NCI-H82 (cell line): Measurements from ENCODE around the gene GMNC.

Experiments used
- DNase-seq: peaks from one replicate; lab custom pipeline; 2025; lab: John Stamatoyannopoulos, UW

The GMNC gene

GRCh38 chr3:190848870-190849269 lies 13.6 kb downstream of the GMNC start:
- DNase-seq = no peak

DNA sequence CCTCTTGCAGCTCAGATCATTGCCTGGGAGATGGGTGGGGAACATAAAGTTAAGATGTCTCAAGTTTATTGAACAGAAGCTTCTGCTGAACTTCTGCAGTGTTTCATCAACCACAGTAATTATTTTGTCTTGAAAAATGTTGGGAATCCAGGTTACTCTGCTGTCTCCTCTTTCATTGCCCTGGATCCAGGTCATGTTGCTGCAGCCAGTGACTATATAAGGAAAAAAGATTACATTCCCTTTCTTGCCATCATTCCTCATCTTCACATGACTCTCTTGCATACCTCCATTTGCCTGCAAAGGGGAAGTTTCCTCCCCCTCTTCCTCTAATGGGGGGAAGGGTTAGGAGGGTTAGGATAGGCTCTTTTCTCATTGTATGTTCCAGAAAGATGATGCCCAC lies 15.1 kb downstream of the GMNC start:
- no peak for DNase-seq

DNA sequence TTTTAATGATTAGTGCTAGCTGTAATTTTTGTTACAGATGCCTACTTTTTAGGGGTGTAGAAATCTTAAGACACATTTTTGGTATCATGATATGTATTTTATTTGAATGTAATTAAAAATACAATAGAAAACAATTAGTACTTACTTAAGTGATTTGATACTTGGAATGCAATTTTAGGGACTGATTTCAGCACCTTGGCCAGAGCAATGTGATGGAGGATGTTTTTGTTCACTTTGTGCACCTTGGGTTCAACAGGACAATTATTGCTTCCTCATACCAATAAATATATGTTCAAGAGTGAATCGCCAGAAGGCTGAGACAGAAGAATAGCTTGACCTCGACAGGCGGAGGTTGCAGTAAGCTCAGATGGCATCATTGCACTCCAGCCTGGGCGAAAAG lies 22.3 kb downstream of the GMNC start:
- DNase-seq = no peak

- DNase-seq = no peak
Observed at GRCh38 chr3:190831225-190831624, 31.3 kb downstream of the GMNC start.

DNA sequence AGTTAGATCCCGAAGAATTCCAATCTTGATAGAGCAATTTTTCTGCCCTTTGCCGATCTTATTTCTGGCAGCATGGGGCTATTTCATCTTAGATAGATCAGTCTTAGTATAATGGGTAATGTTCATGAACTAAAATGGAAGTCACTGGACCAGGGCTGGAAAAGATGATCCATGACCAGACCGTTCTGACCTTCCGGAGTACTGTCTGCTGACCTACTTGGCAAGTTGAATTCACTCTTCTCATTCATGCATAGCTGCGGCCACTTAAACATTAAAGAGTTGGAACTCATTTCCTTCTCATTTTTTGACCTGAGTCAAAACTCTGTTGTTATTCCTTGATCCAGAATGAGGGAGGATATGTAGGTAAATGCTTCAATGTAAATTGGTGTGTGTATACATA lies 32.5 kb downstream of the GMNC start:
- DNase-seq = no peak

DNA sequence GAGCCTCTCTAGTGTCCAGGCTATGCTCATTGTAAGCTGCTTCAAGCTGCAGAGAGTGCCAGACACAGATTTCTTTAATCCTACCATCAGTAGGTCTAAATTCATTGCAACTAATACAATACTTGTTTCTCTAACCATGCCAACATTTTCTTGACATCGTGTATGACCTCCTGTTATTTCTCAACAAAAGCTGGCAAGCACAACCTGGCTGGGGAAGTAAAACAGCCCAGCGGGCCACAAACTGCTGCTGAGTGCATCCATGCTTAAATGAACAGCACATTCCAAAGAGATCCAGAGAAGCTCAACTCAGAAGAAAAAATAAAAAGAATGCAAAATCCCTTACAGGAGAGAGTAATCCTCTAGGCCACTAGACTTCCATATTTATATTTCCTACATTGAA lies 36.5 kb downstream of the GMNC start:
- no peak for DNase-seq

GRCh38 chr3:190825386-190826016 lies 37.0 kb downstream of the GMNC start:
- no peak for DNase-seq

DNA sequence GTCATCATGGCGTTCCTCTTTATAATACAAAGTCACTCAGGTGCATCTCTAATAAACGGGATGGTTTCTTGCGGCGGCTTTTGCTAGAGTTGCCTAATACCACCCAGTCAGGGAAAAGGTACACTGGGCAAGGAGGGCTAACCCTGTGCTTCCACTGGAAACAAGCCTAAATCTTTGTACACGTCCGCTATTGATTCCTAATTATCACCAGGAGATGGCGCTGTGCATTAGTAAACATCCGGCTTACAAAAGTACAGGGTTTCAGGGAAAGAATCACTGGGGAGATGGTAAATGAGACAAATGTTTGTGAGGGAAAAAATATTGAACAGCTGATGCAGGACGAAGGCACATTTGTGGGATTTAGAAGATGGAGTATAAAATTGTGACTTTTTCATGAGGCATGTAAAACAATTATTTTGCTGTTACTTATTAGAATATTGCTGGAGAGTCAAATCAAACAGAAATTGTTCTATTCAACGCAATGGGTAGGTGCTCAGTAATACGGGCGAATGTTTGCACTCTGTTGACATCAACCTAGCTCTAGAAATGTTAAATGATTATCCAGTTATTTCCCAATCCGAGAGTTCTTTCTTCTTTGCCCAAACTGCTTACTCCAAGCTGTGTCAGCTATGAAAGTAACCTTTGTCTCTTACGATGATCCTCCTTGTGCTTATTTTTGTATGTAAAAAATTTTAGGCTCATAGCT lies 50.6 kb downstream of the GMNC start:
- peak; percentile 91 for DNase-seq

GRCh38 chr3:190810957-190811356 lies 51.5 kb downstream of the GMNC start:
- DNase-seq = no peak

GRCh38 chr3:190809351-190809750 lies 53.1 kb downstream of the GMNC start:
- no peak for DNase-seq

GRCh38 chr3:190807719-190808375 lies 54.6 kb downstream of the GMNC start:
- no peak for DNase-seq
